Stimulated activated CD4-positive, alpha-beta T cell treated with anti-CD3 and anti-CD28 coated beads, Interleukin-4, amount 100 ng/mL, for 4 hours (primary cell): Measurements from ENCODE around the gene ISLR2.
"Not testable (repeated sequence)": the region's sequence is repeated elsewhere in the genome, so short reads cannot be mapped to it uniquely, and the experiment has no call there.

ENCODE experiments used
- DNase-seq, 2 experiments: peaks; one replicate each; pipeline ENCODE4 v3.0.0-alpha.2; 2020

The ISLR2 gene, protein sequence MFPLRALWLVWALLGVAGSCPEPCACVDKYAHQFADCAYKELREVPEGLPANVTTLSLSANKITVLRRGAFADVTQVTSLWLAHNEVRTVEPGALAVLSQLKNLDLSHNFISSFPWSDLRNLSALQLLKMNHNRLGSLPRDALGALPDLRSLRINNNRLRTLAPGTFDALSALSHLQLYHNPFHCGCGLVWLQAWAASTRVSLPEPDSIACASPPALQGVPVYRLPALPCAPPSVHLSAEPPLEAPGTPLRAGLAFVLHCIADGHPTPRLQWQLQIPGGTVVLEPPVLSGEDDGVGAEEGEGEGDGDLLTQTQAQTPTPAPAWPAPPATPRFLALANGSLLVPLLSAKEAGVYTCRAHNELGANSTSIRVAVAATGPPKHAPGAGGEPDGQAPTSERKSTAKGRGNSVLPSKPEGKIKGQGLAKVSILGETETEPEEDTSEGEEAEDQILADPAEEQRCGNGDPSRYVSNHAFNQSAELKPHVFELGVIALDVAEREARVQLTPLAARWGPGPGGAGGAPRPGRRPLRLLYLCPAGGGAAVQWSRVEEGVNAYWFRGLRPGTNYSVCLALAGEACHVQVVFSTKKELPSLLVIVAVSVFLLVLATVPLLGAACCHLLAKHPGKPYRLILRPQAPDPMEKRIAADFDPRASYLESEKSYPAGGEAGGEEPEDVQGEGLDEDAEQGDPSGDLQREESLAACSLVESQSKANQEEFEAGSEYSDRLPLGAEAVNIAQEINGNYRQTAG

DNA sequence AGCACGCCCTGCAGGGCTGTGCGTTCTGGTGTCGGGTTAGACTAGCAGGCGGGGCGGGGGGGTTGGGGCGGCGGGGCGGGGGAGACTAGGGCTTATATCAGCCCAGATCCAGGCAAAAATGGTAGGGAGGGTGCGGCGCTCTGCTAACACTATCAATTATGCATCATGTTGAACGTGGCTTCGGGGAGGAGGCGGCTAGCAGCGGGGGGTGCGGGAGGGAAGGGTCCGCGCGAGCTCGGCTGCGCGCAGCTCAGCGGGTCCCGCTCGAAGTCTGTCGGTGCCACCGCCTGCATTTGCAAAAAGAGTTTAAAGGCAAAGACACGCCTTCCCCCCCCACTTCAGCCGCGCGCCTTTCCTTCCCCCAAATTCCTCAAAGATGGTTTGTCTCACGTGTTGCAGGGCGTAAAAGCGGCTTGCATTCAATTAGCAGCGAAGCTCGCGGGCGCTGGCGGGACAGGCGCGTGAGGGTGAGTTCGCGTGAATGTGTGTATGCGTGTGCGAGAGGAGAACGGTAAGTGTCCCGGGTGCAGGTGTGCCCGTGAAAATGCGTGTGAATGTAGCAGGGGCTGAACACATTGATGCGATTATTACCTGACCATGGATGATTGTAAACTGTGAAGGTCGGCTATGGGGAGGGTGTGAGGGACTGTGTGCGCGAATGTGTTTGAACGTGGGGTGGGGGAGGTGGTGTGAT, at the start of gene ISLR2:
ISLR2 (plus strand) TSS at position 432 of the 694 bp plus-strand sequence. CDS start 2,169 bp downstream, outside the sequence.
- no peak for DNase-seq

- DNase-seq, result not testable (repeated sequence)
Observed at GRCh38 chr15:74082450-74082849, 47.9 kb upstream of the ISLR2 start, which contains the start of gene GOLGA6A. Gene GOLGA6A (minus strand): TSS chr15:74082550. CDS start chr15:74082509, 41 bp downstream.

DNA sequence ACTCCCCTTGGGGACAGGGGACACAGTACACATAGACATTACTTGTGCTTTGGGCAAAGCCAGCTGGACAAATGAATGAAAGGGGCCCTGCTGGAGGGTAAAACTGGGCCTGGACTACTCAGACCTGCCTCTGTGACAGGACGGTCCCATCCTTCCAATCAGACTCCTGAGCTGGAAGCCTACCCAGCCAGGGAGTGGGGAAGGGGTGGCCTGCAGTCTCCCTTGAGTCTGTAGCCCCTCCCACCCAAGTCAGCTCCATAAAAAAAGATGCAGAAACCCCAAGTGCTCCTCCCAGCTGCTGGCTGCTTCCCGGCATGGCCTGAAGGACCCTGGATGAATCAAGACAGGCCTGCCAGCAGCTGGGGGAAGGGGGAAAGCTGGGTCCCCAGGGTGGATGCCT, 35.8 kb upstream of the ISLR2 start:
- DNase-seq, result not testable (repeated sequence)

DNA sequence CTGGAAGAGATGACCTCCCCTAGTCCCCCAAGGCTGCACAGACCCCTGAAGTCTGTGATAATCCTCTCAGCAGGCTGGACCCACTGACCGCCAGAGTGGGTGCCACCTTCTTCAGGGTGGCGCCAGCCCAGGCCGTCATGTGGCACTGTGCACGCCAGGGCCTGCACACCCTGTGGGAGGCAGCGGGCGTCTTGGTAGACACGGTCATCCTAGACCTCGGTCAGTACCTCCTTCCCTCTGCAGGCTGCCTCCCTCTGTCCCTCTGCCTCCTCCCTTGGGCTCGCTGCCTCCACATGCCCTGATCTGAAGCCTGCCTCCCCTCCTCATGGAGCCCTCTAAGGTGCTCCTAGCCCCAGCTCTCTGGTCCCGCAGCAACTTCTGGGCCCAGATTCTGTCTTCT, 34.8 kb upstream of the ISLR2 start:
- DNase-seq, result not testable (repeated sequence)

DNA sequence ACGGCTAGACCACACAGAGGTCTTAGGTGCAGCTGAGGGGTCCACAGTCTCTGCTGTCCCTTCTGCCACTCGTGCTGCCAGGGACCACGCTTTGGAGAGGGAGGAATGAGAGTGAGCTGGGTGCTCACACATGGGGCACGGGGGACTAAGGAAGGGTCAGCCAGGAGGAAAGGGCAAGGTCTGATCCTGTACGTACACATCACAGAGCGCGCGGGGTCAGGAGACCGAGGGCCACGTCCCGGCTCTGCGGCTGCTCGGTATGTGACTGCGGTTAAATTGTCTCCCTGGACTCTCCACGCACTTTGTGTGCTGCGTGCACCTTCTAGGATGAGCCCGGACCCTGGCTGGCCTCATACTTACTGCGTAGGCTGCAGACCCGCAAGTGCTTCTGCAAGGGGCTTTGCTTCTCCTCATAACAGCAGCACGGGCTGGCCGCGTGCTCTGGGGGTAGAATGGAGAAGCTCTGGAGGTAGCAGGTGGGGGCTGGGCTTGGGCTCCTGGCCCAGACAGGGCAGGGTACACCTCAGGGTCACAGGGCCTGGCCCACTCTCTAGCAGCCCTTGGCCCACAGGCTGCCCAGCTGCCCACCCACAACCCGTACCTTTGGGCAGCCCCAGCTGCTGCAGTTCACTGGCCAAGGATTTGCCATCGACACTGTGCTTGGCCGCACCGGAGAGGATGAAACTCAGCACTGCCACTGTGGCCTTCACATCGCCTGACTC, 33.5 kb upstream of the ISLR2 start:
- DNase-seq, result not testable (repeated sequence)

DNA sequence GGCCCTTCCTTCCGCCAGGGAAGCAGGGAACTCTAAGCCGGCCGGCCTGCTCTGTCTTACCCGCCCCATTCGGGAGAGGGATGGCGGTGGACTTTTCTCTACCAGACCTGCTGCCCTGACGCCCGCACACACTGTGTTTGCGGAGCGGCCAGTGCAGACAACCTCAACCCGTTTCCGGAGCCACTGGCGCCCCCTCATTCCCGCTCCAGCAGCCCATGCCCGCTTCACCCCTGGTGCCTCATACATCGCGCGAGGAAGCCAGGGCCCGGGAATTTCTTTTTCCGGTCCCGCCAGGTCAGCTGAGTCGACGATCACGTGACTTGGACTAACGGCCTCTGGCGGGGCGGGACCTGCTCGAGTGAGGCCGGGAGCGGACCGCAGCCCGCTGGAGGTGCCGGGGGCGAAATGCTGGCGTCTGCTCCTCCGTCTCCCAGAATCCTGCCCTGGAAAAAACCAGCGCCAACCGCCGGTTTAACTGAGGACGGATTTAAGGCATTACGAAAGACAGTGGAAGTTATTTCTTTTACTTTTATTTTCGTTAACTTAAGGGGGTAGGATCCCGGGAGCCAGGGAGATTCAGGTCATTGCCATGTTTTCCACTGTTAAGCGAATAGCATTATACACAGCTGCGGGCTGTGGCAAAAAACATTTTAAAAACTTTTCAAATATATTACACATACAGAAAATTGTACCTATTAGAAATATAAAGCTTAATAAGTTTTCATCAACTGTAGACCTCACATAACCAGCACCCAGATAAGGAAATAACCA, 30.2 kb upstream of the ISLR2 start:
- peak; percentile 53 to 71 for DNase-seq

DNA sequence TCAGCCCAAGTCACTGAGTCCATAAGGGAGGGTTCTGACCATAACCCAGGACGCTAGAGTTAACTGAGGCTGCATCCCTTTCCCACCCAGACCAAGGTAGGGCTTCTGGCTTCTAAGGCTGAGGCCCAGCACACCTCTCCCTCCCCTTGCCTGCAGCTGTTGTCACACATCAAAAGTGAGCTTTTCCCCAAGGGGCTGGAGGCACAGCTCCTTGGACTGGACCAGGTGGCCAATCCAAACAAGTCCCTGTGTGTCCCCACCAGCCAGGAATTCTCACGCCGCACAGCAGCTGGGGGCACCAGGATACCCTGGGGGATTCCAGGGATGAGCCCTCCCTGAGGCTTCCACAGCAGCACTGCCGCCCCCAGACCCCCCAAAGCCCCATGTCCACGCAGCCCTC, 22.3 kb upstream of the ISLR2 start:
- DNase-seq, result no peak

GRCh38 chr15:74108611-74109010, 21.8 kb upstream of the ISLR2 start:
- not testable (repeated sequence) for DNase-seq

DNA sequence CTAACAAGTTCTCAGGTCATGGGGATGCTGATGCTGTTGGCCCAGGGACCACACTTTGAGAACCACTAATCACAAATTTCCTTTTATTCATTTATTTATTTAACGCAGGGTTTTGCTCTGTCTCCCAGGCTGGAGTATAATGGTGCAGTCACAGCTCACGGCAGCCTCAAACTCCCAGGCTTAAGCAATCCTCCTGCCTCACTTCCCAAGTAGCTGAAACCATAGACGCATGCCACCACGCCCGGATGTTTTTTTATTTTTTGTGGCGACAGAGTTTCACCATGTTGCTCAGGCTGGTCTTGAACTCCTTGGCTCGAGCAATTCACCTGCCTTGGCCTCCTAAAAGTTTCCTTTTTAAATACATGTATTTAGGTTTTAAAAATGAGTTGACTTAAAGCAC, 20.7 kb upstream of the ISLR2 start:
- no peak for DNase-seq

DNA sequence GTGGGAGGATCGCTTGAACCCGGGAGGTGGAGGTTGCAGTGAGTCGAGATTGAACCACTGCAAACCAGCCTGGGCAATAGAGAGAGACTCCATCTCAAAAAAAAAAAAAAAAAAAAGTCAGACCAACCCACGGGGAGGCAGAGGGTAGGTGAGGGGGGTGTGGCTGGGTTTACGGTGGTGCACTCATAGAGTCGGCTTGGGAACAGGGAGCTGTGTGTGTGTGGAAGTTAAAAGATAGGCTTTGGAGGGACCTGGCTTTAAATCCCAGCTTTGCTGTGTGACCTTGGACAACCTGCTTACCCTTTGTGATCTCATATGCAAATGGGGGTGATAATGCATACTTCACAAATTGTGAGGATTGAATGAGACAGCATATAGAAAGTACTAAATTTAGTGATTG, 10.0 kb upstream of the ISLR2 start:
- no peak for DNase-seq

DNA sequence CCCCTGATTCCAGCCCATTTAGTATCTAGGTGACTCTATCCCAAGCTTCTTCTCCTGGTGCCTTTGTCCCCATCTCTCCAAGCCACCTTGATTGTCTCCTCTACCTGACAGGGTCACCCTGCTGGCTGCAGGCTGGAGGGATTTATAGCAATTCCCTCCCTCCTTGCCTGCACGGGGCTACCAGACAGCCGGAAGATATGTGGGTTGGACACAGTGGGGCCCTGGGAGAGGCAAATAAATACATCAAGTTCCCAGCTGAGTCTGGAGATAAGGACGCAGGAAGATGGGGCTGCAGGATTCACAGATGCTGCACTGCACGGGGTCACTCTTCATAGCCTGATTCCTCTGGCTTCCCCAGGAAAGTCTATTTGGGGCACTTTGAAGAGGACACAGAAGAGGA, 9.3 kb upstream of the ISLR2 start:
- no peak for DNase-seq

DNA sequence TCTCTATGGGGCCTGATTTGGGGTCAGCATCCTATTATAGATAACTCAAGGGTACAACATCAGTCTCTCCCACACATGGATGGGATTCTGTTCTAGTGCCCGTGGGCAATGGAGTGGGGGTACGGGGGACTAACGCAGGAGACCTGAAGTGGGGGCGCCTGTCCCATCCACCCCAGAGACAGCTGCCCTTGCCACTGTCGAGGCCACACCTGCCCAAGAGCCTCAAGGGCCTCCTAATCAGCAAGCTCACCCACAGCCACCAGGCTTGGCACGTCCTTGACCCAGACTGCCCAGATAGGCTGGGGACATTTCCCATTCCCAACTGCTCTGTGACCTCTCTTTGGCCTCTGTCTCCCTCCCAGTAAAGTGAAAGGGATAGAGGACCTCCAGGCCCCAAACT, 8.5 kb upstream of the ISLR2 start:
- DNase-seq, result no peak

DNA sequence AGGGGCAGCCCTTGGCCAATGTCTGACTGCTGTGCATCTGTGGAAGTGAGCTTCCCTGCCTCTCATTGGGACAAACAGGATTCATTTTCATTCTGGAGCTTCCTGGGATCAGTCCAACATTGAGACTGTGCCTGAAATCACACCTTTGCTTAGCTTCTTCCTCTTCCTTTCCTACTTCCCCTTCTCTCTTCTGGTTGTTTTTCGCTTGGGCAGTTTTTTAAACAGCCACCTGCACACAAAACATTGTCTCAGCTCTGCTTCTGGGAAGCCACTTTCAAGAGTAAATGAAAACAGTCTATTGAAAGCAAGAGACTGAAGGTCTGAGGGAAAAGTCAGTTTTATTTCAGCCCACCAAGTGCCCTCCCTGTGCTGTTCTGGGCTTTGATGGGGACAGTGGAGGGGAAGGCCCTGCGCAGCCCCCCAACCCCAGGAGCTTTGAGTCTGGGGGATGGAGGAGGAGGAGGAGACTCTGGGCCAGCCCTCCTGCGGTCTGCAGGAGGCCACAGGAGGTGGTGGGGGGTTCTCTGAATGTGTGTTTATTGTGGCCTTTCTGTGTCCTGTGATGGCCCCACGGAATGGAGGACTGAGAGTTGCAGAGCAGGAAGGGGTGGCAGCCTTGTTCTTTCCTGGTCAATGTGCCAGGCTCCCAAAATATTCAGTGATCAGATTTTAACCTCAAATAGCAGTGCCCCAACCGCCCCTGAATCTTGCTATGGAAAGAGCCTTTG, 7.8 kb upstream of the ISLR2 start:
- no peak for DNase-seq

DNA sequence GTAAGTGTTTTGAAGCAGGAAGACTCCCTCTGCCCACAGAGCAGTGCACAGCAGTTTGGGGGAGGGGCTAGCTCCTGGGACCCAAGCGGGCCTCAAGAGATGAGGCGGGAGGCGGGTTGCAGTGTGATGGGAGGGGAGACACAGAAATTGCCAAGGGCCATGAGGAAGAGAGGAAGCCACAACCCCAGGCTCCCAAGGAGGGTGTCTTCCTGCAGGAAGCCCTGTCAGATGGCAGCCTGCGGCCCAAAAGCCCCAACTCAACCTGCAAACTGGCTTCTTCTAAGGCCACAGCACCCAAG, 7.3 kb upstream of the ISLR2 start:
- DNase-seq, result no peak

- no peak for DNase-seq
Observed at GRCh38 chr15:74123658-74124057, 6.7 kb upstream of the ISLR2 start.

DNA sequence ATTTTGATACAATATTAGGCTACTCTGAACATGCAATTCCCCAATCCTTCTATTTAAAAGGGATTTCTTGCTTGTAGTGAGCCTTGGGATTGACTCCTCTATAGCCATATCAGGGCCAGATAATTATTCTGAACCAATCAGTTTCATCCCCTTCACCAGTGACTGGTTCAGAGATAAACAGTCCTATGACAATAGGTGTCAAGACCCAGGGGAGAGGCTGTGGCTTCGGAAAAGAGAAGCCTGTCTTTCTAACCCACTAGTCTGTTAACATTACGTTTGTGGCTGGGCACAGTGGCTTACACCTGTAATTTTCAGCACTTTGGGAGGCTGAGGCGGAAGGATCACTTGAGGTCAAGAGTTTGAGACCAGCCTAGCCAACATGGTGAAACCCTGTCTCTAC, 6.2 kb upstream of the ISLR2 start:
- no peak for DNase-seq

GRCh38 chr15:74124759-74125158, 5.6 kb upstream of the ISLR2 start:
- no peak for DNase-seq

DNA sequence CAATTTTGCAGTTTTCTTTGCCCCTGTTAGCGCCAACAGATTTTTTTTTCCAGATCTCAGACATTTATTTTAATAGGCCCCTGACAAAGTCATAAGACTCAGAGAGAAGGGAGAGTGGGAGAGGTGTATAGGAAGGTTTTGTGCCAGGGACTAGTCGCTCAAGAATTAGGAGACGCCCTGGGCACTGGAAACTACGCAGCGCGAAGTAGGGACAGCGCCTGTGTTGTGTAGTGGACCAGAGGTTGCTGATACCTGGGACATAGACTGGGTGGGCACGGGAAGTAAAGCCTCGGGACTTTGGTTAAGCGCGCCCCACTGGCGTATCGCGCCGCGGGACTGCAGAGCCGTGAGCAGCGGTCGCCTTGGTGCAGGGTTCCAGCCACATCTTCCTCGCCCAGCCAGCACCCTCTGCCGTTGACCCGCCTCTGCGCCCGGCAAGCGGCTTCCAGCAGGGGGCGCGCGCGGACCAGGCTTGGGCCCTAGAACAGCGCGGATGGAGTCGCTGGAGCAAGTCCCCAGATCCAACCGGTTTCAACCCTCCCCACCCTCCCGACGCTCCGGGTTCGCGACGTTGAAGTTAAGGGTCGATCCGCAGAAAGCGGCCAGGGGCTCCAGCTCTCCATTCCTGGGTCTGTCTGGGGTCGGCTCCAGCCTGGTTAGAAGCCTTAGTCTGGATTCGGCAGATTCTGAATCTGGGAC, 3.0 kb upstream of the ISLR2 start:
- peak; percentile 73 to 90 for DNase-seq

DNA sequence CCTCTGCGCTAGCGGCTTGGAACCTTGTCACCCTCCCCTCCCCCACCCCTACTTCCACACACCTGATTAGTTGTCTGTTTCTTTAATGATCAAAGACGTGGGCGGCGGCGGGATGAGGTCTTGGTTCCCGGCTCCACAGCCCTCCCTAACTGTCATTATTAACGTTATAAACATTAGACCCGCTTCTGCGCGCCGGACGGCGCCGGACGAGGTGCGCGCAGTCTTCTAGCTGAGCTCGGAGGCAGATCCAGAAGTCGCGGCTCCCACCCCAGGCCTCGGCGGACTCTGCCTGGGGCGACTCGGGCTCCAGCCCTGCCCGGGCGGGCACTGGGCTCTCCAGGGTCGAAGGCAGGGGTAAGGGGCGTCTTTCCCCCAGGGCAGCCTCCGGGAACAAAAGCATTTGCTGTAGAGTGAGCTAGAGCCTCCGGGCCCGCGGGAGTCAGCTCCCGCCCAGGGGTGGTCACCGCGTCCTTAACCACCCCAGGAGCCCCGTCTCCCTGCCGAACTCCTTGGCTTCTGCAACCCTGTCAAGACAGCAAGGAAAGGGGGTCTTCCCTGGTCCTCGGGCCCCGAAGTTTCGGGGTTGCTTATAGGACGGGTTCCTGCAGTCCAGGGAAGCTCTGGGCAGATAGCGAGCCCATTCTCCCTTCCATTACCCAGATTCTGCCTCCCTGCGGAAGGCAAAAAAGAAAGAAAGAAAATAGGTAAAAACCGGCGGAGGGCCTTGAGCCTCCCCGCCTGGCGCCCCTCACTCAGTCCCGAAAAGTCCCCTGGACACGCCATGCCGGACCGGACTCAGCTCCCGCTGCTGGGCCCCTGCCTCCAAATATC, 2.2 kb upstream of the ISLR2 start:
- DNase-seq, result no peak
